ENCODE results near the gene RAC2.

Gene RAC2

GRCh38 chr22:37281195-37281594 lies 37.1 kb upstream of the RAC2 start:
- Mint-ChIP-seq H3K4me1 (peaks cover 91% of the 10 kb centered on the region), H3K4me3 (peak overlapping the region; percentile 94), H3K36me3 (peaks cover 42% of the 10 kb centered on the region), H3K27ac (peak overlapping the region; percentile 98), H3K9me3 (no peaks in the 10 kb centered on the region)
- ATAC-seq (no peak), DNase-seq (ENCODE audit: low spot score in 2 of 2) (no peak)

GRCh38 chr22:37280718-37281117 lies 36.6 kb upstream of the RAC2 start:
- ATAC-seq: no peak
- H3K4me1 Mint-ChIP-seq: peaks cover 91% of the 10 kb centered on the region
- no peaks in the 10 kb centered on the region for H3K9me3 Mint-ChIP-seq
- peaks cover 40% of the 10 kb centered on the region for H3K36me3 Mint-ChIP-seq
- DNase-seq (ENCODE audit: low spot score in 2 of 2): no peak
- H3K4me3 Mint-ChIP-seq: no peak overlapping the region
- H3K27ac Mint-ChIP-seq: peak overlapping the region; percentile 98

GRCh38 chr22:37279331-37280181 lies 35.5 kb upstream of the RAC2 start:
- H3K27ac Mint-ChIP-seq: peak overlapping the region; percentile 70
- ATAC-seq (no peak), DNase-seq (ENCODE audit: low spot score in 2 of 2) (no peak)
- peaks cover 91% of the 10 kb centered on the region for H3K4me1 Mint-ChIP-seq
- peaks cover 36% of the 10 kb centered on the region for H3K36me3 Mint-ChIP-seq
- H3K9me3 Mint-ChIP-seq: no peaks in the 10 kb centered on the region
- peak overlapping the region; percentile 18 for H3K4me3 Mint-ChIP-seq

- DNase-seq (ENCODE audit: low spot score in 2 of 2): no peak
- Mint-ChIP-seq H3K4me1 (peaks cover 95% of the 10 kb centered on the region), H3K27ac (peak overlapping the region; percentile 70), H3K9me3 (no peaks in the 10 kb centered on the region), H3K36me3 (peaks cover 24% of the 10 kb centered on the region), H3K4me3 (peak overlapping the region; percentile 18)
- no peak for ATAC-seq
These were observed 34.2 kb upstream of the RAC2 start for GRCh38 chr22:37278261-37278660.

GRCh38 chr22:37277384-37277783 lies 33.3 kb upstream of the RAC2 start:
- Mint-ChIP-seq H3K4me3 (no peak overlapping the region), H3K4me1 (peaks cover 94% of the 10 kb centered on the region), H3K36me3 (peaks cover 15% of the 10 kb centered on the region), H3K9me3 (no peaks in the 10 kb centered on the region), H3K27ac (peak overlapping the region; percentile 93)
- ATAC-seq (no peak), DNase-seq (ENCODE audit: low spot score in 2 of 2) (no peak)

GRCh38 chr22:37276776-37277175 lies 32.7 kb upstream of the RAC2 start:
- no peak for DNase-seq (ENCODE audit: low spot score in 2 of 2)
- Mint-ChIP-seq H3K36me3 (peaks cover 10% of the 10 kb centered on the region), H3K4me3 (no peak overlapping the region), H3K27ac (peak overlapping the region; percentile 93), H3K4me1 (peaks cover 94% of the 10 kb centered on the region), H3K9me3 (no peaks in the 10 kb centered on the region)
- no peak for ATAC-seq

- H3K9me3 Mint-ChIP-seq: no peaks in the 10 kb centered on the region
- peak overlapping the region; percentile 65 for H3K4me3 Mint-ChIP-seq
- peak; percentile 88 for ATAC-seq
- H3K36me3 Mint-ChIP-seq: peaks cover 10% of the 10 kb centered on the region
- H3K4me1 Mint-ChIP-seq: peaks cover 95% of the 10 kb centered on the region
- H3K27ac Mint-ChIP-seq: peak overlapping the region; percentile 93
- DNase-seq (ENCODE audit: low spot score in 2 of 2): peak; percentile 50 to 75
These were observed 31.6 kb upstream of the RAC2 start for GRCh38 chr22:37275622-37276021.

- peaks cover 96% of the 10 kb centered on the region for H3K4me1 Mint-ChIP-seq
- H3K36me3 Mint-ChIP-seq: peaks cover 10% of the 10 kb centered on the region
- ATAC-seq (no peak), DNase-seq (ENCODE audit: low spot score in 2 of 2) (no peak)
- peaks cover 2% of the 10 kb centered on the region for H3K9me3 Mint-ChIP-seq
- peak overlapping the region; percentile 93 for H3K27ac Mint-ChIP-seq
- H3K4me3 Mint-ChIP-seq: peak overlapping the region; percentile 65
These were observed 31.1 kb upstream of the RAC2 start for GRCh38 chr22:37275134-37275533.

- H3K36me3 Mint-ChIP-seq: peaks cover 10% of the 10 kb centered on the region
- peaks cover 2% of the 10 kb centered on the region for H3K9me3 Mint-ChIP-seq
- no peak for ATAC-seq
- peaks cover 95% of the 10 kb centered on the region for H3K4me1 Mint-ChIP-seq
- peak overlapping the region; percentile 93 for H3K27ac Mint-ChIP-seq
- H3K4me3 Mint-ChIP-seq: peak overlapping the region; percentile 65
- no peak for DNase-seq (ENCODE audit: low spot score in 2 of 2)
These were observed 30.4 kb upstream of the RAC2 start for GRCh38 chr22:37274380-37274862.

- ATAC-seq: peak; percentile 2
- Mint-ChIP-seq H3K4me3 (peak overlapping the region; percentile 65), H3K4me1 (peaks cover 92% of the 10 kb centered on the region), H3K9me3 (peaks cover 2% of the 10 kb centered on the region), H3K36me3 (peaks cover 10% of the 10 kb centered on the region), H3K27ac (peak overlapping the region; percentile 93)
- DNase-seq (ENCODE audit: low spot score in 2 of 2): no peak
These were observed 29.8 kb upstream of the RAC2 start for GRCh38 chr22:37273846-37274225.

GRCh38 chr22:37273126-37273845 lies 29.2 kb upstream of the RAC2 start:
- DNase-seq (ENCODE audit: low spot score in 2 of 2): peak; percentile 44 to 75
- Mint-ChIP-seq H3K4me1 (peaks cover 87% of the 10 kb centered on the region), H3K27ac (peak overlapping the region; percentile 93), H3K9me3 (peaks cover 2% of the 10 kb centered on the region), H3K36me3 (peaks cover 10% of the 10 kb centered on the region), H3K4me3 (peak overlapping the region; percentile 65)
- ATAC-seq: peak; percentile 92

- Mint-ChIP-seq H3K4me3 (no peak overlapping the region), H3K36me3 (peaks cover 18% of the 10 kb centered on the region), H3K27ac (peak overlapping the region; percentile 58), H3K4me1 (peaks cover 85% of the 10 kb centered on the region), H3K9me3 (peaks cover 2% of the 10 kb centered on the region)
- DNase-seq (ENCODE audit: low spot score in 2 of 2): no peak
- ATAC-seq: no peak
These were observed 27.0 kb upstream of the RAC2 start for GRCh38 chr22:37270928-37271650.

- no peak for ATAC-seq
- H3K27ac Mint-ChIP-seq: peak overlapping the region; percentile 58
- peaks cover 76% of the 10 kb centered on the region for H3K4me1 Mint-ChIP-seq
- H3K9me3 Mint-ChIP-seq: peaks cover 2% of the 10 kb centered on the region
- H3K36me3 Mint-ChIP-seq: peaks cover 9% of the 10 kb centered on the region
- DNase-seq (ENCODE audit: low spot score in 2 of 2): no peak
- H3K4me3 Mint-ChIP-seq: no peak overlapping the region
These were observed 26.0 kb upstream of the RAC2 start for GRCh38 chr22:37269936-37270678.

- H3K9me3 Mint-ChIP-seq: peaks cover 5% of the 10 kb centered on the region
- H3K4me1 Mint-ChIP-seq: peaks cover 53% of the 10 kb centered on the region
- no peak for ATAC-seq
- H3K27ac Mint-ChIP-seq: peak overlapping the region; percentile 96
- peak overlapping the region; percentile 90 for H3K4me3 Mint-ChIP-seq
- DNase-seq (ENCODE audit: low spot score in 2 of 2): no peak
- H3K36me3 Mint-ChIP-seq: peaks cover 8% of the 10 kb centered on the region
These were observed 23.8 kb upstream of the RAC2 start for GRCh38 chr22:37267661-37268413.

Data from stimulated activated effector memory CD8-positive, alpha-beta T cell treated with anti-CD3 and anti-CD28 coated beads, Interleukin-12 subunit alpha, Interleukin-12 subunit beta, amount 100 ng/mL, for 72 hours (primary cell).